Glutamatergic neuron (in vitro differentiated cells): ENCODE results near the gene SLC25A27. TPM values are rescaled to one million over a fixed set of nuclear protein-coding genes. Genes with fewer than 3 reads are reported as not detected.

Source experiments
- DNase-seq: peaks from one replicate; pipeline ENCODE4 v3.0.0; 2022
- H3K27ac Mint-ChIP-seq: one replicate; pipeline ENCODE4 v1.8.0; 2020; ENCODE audit warnings: mild to moderate bottlenecking, mixed read lengths, inconsistent platforms; ENCODE audit not compliant: unreplicated experiment
- H3K27me3 Mint-ChIP-seq: one replicate; pipeline ENCODE4 v1.8.0; 2020; ENCODE audit warnings: mild to moderate bottlenecking, moderate library complexity, mixed read lengths, inconsistent platforms; ENCODE audit not compliant: unreplicated experiment
- H3K36me3 Mint-ChIP-seq: one replicate; pipeline ENCODE4 v1.8.0; 2020; ENCODE audit warnings: mild to moderate bottlenecking, mixed read lengths, inconsistent platforms; ENCODE audit not compliant: unreplicated experiment
- H3K4me1 Mint-ChIP-seq: one replicate; pipeline ENCODE4 v1.8.0; 2020; ENCODE audit warnings: mild to moderate bottlenecking, low read depth, mixed read lengths, inconsistent platforms; ENCODE audit not compliant: unreplicated experiment
- H3K4me3 Mint-ChIP-seq: one replicate; pipeline ENCODE4 v1.8.0; 2020; ENCODE audit warnings: mild to moderate bottlenecking, mixed read lengths, inconsistent platforms; ENCODE audit not compliant: unreplicated experiment
- H3K9me3 Mint-ChIP-seq: one replicate; pipeline ENCODE4 v1.8.0; 2020; ENCODE audit warnings: mild to moderate bottlenecking, moderate library complexity, mixed read lengths, inconsistent platforms; ENCODE audit not compliant: unreplicated experiment
- total RNA-seq: library from RNA; stranded (reverse); fragmentation: NEBNext Ultra II Directional; extraction: Animal tissue kit (Norgen Biotek cat#: 25700); gene quantifications from one replicate; pipeline ENCODE4 v1.2.1, GENCODE V29; 2021; ENCODE audit not compliant: unreplicated experiment
- TF ChIP-seq, protein P1 (sequence below): fragments of 200-600 bp; sonication (generic); IDR thresholded peaks from one replicate; pipeline ENCODE4 v1.5.0; 2021; ENCODE audit not compliant: partially characterized antibody, unreplicated experiment

Gene SLC25A27
- total RNA-seq, 1 donor from 2014 or later: 13.6 TPM

DNA sequence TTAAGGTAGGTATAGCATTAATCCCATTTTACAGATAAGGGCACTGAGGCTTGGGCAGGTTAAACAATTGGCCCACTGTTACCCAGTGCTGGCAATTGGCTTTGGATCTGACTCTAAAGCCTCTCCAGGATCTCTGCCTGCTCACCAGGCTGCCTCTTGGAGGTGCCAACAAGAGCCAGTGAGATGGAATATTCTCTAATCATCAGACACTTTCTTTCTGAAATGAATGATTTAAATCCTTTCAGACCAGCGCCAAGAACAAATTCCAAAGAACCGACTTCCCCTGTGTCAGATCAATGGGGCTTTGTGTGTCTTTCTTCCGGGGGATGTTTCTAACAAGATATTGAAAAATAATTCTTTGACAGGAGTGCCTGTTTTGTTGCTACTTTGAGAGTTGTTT is 23.8 kb upstream of the SLC25A27 start:
- no peaks in the 10 kb centered on the region for H3K9me3 Mint-ChIP-seq
- TF ChIP-seq, protein P1, sequence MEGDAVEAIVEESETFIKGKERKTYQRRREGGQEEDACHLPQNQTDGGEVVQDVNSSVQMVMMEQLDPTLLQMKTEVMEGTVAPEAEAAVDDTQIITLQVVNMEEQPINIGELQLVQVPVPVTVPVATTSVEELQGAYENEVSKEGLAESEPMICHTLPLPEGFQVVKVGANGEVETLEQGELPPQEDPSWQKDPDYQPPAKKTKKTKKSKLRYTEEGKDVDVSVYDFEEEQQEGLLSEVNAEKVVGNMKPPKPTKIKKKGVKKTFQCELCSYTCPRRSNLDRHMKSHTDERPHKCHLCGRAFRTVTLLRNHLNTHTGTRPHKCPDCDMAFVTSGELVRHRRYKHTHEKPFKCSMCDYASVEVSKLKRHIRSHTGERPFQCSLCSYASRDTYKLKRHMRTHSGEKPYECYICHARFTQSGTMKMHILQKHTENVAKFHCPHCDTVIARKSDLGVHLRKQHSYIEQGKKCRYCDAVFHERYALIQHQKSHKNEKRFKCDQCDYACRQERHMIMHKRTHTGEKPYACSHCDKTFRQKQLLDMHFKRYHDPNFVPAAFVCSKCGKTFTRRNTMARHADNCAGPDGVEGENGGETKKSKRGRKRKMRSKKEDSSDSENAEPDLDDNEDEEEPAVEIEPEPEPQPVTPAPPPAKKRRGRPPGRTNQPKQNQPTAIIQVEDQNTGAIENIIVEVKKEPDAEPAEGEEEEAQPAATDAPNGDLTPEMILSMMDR: no peak

DNA sequence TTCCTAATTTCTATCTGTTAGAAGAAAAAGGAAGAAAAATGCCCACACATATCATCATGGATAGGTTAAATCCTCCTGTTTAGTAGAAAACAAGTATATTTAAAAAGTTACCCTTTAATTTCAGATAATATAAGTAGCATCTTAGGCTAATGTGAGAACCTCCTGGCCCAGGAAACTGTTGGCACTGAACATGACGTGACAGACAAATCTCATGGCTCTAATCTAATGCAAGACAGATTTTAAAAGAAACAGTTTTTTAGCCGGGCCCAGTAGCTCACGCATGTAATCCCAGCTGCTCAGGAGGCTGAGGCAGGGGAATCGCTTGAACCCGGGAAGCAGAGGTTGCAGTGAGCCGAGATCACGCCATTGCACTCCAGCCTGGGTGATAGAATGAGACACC is 23.1 kb upstream of the SLC25A27 start:
- H3K4me3 Mint-ChIP-seq: no peak overlapping the region
- no peak overlapping the region for H3K27ac Mint-ChIP-seq
- no peak for DNase-seq
- TF ChIP-seq, protein P1: no peak
- H3K27me3 Mint-ChIP-seq: no peaks in the 10 kb centered on the region
- no peaks in the 10 kb centered on the region for H3K4me1 Mint-ChIP-seq
- H3K36me3 Mint-ChIP-seq: no peaks in the 10 kb centered on the region
- no peaks in the 10 kb centered on the region for H3K9me3 Mint-ChIP-seq

More for the DNA sequence above, 23.8 kb upstream of the SLC25A27 start:
- no peak for DNase-seq
- Mint-ChIP-seq H3K4me1 (no peaks in the 10 kb centered on the region), H3K27me3 (no peaks in the 10 kb centered on the region), H3K27ac (no peak overlapping the region), H3K36me3 (no peaks in the 10 kb centered on the region), H3K4me3 (no peak overlapping the region)

DNA sequence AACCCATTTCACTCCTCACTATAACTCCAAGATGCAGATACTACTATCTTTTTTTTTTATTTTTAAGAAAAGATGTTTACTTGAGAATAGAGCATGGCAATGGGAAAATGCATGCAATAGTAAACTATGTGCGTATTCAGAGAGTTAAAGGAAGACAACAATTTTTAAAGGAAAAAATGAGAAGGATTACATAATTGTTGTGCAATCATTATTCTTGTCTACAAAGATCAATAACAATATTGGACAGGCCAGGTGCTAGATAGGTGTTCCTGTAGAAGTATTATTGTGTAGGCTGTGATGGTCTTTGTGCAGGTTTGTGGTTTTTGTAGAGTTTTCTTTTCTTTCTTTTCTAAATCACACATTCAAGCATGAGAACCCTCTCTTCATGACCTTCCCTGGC is 20.7 kb upstream of the SLC25A27 start:
- Mint-ChIP-seq H3K4me1 (no peaks in the 10 kb centered on the region), H3K4me3 (no peak overlapping the region), H3K9me3 (no peaks in the 10 kb centered on the region), H3K27me3 (no peaks in the 10 kb centered on the region), H3K36me3 (no peaks in the 10 kb centered on the region), H3K27ac (no peak overlapping the region)
- TF ChIP-seq, protein P1: no peak
- no peak for DNase-seq

DNA sequence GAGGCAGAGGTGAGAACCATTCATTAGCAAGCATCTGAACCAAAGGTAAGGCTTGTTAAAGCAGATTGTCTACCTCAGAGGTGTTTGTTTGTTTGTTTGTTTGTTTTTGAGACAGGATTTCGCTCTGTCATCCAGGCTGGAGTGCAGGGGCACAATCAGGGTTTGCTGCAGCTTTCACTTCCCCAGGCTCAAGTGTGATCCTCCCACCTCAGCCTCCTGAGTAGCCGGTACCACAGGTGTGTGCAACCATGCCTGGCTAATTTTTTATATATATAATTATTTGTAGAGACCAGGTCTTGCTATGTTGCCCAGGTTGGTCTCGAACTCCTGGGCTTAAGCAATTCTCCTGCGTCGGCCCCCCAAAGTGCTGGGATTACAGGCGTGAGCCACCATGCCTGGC is 17.3 kb upstream of the SLC25A27 start:
- Mint-ChIP-seq H3K4me1 (peaks cover 2% of the 10 kb centered on the region), H3K27me3 (no peaks in the 10 kb centered on the region), H3K27ac (no peak overlapping the region), H3K36me3 (no peaks in the 10 kb centered on the region), H3K4me3 (no peak overlapping the region), H3K9me3 (no peaks in the 10 kb centered on the region)
- TF ChIP-seq, protein P1: no peak
- DNase-seq: no peak

DNA sequence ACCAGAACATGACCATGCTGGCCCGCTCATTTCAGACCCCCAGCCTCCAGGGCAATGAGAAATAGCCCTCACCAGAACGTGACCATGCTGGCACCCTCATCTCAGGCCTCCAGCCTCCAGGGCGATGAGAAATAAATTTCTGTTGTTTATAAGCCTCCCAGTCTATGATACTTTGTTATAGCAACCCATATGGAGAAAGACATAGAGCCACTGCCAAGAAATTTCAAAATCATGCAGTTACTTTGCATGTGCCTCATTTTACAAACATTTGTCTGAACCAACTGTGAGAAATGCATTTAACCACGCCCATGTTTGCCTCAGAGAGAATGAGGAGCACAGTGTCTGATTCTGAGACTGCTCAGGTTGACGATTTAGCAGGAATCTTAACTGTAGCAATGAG is 15.6 kb upstream of the SLC25A27 start:
- no peak for DNase-seq
- Mint-ChIP-seq H3K4me3 (no peak overlapping the region), H3K36me3 (no peaks in the 10 kb centered on the region), H3K4me1 (peaks cover 2% of the 10 kb centered on the region), H3K27me3 (no peaks in the 10 kb centered on the region), H3K9me3 (no peaks in the 10 kb centered on the region), H3K27ac (no peak overlapping the region)
- TF ChIP-seq, protein P1: no peak
